GM23338 (cell line): ENCODE data around the gene PHC3. TPM values are rescaled to one million over a fixed set of nuclear protein-coding genes. Genes with fewer than 3 reads are reported as not detected.

ENCODE experiments used
- EZH2 ChIP-seq: fragments of 200-600 bp; sonication (generic); IDR thresholded peaks from one replicate; pipeline ENCODE4 v1.8.0; 2017; ENCODE audit warnings: antibody characterized with exemption, mild to moderate bottlenecking, low read depth; ENCODE audit not compliant: unreplicated experiment
- EZH2phosphoT487 ChIP-seq: fragments of 200-600 bp; sonication (generic); IDR thresholded peaks from one replicate; pipeline ENCODE4 v1.8.1; 2018; ENCODE audit warnings: antibody characterized with exemption; ENCODE audit not compliant: unreplicated experiment
- STAT1 ChIP-seq: IDR thresholded peaks from one replicate; pipeline ENCODE4 v1.6.1; 2016; ENCODE audit warnings: antibody characterized with exemption; ENCODE audit not compliant: unreplicated experiment
- polyA plus RNA-seq: library from polyadenylated mRNA; unstranded; fragments of >200 nt; fragmentation: Nextera tagmentation; extraction: Ambion mirVana; gene quantifications from 2 replicates; pipeline ENCODE4 v1.2.1, GENCODE V29; 2016
- total RNA-seq: library from RNA; depleted of rRNA; stranded (reverse); fragments of >200 nt; shearing (Covaris generic); gene quantifications from 2 replicates; pipeline ENCODE4 v1.2.3, GENCODE V29; 2014
- TF ChIP-seq, protein P1 (sequence below): fragments of 250-450 bp; sonication (Bioruptor Pico); IDR thresholded peaks from 2 replicates; pipeline ENCODE4 v1.5.0; 2020; ENCODE audit warnings: mild to moderate bottlenecking, moderate library complexity
- TF ChIP-seq, protein P2 (sequence below): IDR thresholded peaks from one replicate; pipeline ENCODE4 v1.6.1; 2018; ENCODE audit warnings: antibody characterized with exemption; ENCODE audit not compliant: unreplicated experiment
- TF ChIP-seq, protein P3 (sequence below), 2 experiments: fragments of 200-600 bp in 1 of 2; sonication (generic) in 1 of 2; conservative IDR thresholded peaks; 2 replicates each; pipeline versions ENCODE4 v1.5.1 to v1.6.1; 2016 to 2017; ENCODE audit warnings: antibody characterized with exemption in 2 of 2, low read depth in 2 of 2, mild to moderate bottlenecking in 2 of 2, moderate library complexity in 1 of 2

PHC3 gene
- total and polyA plus RNA-seq, 2 experiments from 2014 or later = 23.9 to 83.5 TPM

DNA sequence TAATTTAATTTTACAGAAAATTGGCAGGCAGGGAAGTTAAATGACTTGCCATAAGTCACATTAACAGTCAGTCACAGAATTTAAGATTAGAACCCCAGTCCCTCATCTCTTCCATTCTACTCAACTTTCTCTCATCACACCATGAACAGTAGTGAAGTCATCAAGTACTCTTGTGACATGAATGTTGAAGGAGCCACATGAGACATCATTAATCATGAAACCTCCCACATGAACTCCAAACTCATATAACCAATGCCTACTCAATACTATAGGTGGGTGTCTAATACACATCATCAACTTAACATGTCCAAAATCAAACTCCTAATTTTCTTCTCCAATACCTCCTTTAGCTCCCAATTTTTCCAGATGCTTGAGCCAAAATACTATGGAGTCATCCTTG, 19.5 kb downstream of the PHC3 start (continued):
- TF ChIP-seq, protein P1, sequence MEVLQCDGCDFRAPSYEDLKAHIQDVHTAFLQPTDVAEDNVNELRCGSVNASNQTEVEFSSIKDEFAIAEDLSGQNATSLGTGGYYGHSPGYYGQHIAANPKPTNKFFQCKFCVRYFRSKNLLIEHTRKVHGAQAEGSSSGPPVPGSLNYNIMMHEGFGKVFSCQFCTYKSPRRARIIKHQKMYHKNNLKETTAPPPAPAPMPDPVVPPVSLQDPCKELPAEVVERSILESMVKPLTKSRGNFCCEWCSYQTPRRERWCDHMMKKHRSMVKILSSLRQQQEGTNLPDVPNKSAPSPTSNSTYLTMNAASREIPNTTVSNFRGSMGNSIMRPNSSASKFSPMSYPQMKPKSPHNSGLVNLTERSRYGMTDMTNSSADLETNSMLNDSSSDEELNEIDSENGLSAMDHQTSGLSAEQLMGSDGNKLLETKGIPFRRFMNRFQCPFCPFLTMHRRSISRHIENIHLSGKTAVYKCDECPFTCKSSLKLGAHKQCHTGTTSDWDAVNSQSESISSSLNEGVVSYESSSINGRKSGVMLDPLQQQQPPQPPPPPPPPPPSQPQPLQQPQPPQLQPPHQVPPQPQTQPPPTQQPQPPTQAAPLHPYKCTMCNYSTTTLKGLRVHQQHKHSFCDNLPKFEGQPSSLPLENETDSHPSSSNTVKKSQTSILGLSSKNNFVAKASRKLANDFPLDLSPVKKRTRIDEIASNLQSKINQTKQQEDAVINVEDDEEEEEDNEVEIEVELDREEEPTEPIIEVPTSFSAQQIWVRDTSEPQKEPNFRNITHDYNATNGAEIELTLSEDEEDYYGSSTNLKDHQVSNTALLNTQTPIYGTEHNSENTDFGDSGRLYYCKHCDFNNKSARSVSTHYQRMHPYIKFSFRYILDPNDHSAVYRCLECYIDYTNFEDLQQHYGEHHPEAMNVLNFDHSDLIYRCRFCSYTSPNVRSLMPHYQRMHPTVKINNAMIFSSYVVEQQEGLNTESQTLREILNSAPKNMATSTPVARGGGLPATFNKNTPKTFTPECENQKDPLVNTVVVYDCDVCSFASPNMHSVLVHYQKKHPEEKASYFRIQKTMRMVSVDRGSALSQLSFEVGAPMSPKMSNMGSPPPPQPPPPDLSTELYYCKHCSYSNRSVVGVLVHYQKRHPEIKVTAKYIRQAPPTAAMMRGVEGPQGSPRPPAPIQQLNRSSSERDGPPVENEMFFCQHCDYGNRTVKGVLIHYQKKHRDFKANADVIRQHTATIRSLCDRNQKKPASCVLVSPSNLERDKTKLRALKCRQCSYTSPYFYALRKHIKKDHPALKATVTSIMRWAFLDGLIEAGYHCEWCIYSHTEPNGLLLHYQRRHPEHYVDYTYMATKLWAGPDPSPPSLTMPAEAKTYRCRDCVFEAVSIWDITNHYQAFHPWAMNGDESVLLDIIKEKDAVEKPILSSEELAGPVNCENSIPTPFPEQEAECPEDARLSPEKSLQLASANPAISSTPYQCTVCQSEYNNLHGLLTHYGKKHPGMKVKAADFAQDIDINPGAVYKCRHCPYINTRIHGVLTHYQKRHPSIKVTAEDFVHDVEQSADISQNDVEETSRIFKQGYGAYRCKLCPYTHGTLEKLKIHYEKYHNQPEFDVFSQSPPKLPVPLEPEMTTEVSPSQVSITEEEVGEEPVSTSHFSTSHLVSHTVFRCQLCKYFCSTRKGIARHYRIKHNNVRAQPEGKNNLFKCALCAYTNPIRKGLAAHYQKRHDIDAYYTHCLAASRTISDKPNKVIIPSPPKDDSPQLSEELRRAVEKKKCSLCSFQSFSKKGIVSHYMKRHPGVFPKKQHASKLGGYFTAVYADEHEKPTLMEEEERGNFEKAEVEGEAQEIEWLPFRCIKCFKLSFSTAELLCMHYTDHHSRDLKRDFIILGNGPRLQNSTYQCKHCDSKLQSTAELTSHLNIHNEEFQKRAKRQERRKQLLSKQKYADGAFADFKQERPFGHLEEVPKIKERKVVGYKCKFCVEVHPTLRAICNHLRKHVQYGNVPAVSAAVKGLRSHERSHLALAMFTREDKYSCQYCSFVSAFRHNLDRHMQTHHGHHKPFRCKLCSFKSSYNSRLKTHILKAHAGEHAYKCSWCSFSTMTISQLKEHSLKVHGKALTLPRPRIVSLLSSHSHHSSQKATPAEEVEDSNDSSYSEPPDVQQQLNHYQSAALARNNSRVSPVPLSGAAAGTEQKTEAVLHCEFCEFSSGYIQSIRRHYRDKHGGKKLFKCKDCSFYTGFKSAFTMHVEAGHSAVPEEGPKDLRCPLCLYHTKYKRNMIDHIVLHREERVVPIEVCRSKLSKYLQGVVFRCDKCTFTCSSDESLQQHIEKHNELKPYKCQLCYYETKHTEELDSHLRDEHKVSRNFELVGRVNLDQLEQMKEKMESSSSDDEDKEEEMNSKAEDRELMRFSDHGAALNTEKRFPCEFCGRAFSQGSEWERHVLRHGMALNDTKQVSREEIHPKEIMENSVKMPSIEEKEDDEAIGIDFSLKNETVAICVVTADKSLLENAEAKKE = no peak
- TF ChIP-seq, protein P2, sequence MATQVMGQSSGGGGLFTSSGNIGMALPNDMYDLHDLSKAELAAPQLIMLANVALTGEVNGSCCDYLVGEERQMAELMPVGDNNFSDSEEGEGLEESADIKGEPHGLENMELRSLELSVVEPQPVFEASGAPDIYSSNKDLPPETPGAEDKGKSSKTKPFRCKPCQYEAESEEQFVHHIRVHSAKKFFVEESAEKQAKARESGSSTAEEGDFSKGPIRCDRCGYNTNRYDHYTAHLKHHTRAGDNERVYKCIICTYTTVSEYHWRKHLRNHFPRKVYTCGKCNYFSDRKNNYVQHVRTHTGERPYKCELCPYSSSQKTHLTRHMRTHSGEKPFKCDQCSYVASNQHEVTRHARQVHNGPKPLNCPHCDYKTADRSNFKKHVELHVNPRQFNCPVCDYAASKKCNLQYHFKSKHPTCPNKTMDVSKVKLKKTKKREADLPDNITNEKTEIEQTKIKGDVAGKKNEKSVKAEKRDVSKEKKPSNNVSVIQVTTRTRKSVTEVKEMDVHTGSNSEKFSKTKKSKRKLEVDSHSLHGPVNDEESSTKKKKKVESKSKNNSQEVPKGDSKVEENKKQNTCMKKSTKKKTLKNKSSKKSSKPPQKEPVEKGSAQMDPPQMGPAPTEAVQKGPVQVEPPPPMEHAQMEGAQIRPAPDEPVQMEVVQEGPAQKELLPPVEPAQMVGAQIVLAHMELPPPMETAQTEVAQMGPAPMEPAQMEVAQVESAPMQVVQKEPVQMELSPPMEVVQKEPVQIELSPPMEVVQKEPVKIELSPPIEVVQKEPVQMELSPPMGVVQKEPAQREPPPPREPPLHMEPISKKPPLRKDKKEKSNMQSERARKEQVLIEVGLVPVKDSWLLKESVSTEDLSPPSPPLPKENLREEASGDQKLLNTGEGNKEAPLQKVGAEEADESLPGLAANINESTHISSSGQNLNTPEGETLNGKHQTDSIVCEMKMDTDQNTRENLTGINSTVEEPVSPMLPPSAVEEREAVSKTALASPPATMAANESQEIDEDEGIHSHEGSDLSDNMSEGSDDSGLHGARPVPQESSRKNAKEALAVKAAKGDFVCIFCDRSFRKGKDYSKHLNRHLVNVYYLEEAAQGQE = no peak
- TF ChIP-seq, protein P3, sequence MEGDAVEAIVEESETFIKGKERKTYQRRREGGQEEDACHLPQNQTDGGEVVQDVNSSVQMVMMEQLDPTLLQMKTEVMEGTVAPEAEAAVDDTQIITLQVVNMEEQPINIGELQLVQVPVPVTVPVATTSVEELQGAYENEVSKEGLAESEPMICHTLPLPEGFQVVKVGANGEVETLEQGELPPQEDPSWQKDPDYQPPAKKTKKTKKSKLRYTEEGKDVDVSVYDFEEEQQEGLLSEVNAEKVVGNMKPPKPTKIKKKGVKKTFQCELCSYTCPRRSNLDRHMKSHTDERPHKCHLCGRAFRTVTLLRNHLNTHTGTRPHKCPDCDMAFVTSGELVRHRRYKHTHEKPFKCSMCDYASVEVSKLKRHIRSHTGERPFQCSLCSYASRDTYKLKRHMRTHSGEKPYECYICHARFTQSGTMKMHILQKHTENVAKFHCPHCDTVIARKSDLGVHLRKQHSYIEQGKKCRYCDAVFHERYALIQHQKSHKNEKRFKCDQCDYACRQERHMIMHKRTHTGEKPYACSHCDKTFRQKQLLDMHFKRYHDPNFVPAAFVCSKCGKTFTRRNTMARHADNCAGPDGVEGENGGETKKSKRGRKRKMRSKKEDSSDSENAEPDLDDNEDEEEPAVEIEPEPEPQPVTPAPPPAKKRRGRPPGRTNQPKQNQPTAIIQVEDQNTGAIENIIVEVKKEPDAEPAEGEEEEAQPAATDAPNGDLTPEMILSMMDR (conservative IDR thresholded peaks at IDR 0.05; ENCODE audit: low read depth in 2 of 2) = no peak
- TF ChIP-seq EZH2phosphoT487 = no peak
- TF ChIP-seq EZH2 = no peak
- no peak for TF ChIP-seq STAT1
